ENCODE measurements around the gene HCRTR1. TPM values are rescaled to one million over a fixed set of nuclear protein-coding genes. Genes with fewer than 3 reads are reported as not detected.

Gene HCRTR1
- total RNA-seq, 1 donor from 2014 or later: 0.53 TPM

DNA sequence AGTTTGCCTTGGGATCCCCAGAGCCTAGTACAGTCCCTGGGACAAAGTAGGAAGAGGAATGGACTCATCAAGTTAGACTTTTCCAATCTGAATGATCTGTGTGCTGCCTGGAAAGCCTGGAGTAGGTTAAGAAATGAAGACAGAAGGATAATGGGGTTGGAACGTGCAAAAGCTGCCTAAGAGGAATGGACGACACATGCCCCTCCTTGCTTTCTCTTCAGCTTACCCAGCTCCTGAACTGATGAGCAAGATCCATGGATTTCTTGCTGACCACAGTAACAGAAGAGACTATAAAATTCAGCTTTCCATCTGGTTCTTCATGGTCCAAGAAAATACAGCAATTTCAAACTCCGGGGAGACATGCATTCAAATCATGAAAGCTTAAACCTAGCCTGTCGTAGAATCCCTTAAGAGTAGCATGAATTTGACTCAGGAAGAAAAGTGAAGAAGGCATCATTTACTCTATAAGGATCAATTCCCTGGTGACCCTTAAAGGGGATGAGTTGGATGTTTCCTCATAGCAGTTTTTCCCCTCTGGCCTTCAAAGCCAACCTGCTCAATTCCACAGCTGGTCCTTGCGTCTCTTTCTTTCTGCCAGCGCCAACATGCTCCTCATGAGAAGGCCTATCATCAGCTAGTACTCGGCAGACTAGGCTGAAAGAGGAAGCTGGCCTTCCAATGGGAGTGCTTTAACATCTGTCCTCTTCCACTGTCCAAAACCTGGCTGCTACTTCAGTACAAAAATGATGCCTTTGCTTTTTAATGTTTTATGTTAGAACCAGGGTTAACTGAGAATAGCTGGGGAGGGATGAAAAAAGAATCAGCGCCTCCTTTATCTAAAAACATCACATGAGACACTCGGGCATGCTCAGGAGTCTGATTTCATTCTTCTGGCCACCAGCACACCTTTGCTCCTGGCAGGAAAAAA, 32.9 kb downstream of the HCRTR1 start:
- DNase-seq (ENCODE audit: low read depth, low spot score): no peak

DNA sequence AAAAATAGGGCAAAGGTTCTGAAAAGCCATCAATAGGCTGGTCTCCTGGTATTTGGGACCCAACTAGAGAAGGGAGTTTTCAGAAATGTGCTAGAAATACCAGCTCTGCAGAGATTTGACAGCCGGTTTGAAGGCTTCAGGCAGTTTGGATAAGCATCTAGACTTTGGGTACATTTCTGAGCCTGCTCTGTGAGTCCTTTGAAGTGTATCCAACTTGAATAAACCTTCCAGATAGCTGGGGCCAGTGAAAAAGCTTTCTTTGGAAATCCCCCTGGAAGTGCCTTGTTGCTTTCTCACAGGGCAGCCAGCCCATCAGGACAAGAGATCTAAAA, 33.6 kb downstream of the HCRTR1 start:
- no peak for DNase-seq (ENCODE audit: low read depth, low spot score)

DNA sequence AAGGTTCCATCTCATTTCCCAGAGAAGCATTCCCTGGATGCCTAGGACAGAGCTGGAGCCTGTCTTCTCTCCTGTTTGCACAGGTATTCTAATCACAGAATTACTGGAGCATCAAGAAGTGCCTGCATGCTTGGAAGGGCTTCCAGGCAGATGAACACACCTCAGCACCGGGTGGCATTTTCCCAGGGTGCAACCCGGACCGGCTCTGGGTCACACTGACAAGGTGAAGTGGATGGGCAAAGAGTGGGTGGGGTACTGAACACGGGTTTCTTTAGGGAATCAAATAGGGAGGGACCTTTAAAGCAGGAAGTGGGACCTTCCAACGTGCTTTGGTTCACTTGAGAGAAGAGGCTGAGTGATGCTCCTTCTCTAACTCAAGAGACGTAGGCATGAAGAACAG, 34.3 kb downstream of the HCRTR1 start:
- DNase-seq (ENCODE audit: low read depth, low spot score): no peak

DNA sequence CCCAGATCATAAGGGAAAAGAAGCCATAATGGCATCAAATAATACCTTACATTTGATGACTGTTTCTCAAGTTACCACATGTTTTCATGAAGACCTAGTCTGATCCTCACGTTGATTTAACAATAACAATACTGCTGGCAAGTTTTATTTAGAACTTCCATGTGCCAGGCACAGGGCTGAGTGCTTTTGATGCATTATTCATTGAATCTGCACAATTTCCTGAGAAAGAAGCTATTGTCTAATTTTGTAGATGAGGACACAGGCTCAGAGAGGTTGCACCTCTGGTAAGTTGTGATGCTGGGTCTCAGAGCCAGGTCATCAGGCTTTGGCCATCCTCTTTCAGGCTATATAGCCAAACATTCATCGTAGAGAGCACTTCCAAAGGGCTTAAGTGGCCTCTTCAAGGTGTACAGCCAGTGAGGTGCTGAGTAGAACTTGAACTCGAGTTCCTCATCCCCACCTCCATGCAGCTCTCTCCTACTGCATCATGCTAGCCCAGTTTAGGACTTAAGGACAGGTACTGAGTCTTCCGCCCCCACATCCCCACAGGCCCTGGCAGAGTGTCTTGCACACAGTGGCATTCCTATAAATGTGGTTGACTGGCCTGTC, 35.5 kb downstream of the HCRTR1 start:
- DNase-seq (ENCODE audit: low read depth, low spot score): no peak

GRCh38 chr1:31653717-31654473, 36.4 kb downstream of the HCRTR1 start:
- DNase-seq (ENCODE audit: low read depth, low spot score): no peak

GRCh38 chr1:31654474-31654776, 36.9 kb downstream of the HCRTR1 start:
- DNase-seq (ENCODE audit: low read depth, low spot score): no peak

DNA sequence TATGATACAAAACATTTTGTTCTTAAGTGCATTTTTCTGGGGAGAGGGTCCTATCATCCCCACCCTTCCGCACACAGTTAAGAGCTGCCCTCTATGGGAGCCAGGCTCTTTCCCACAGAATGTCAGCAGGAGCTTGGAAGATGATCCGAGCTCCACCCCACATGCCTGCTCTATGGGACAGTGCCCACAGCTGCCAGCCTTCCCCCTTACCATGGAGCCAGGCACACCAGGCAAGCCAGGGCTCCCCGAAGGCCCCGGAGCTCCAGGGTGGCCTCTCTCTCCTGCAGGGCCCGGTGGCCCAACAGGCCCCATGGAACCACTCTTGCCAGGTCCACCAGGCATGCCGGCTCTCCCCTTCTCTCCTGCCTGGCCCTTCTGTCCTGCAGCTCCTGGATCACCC, 37.6 kb downstream of the HCRTR1 start:
- no peak for DNase-seq (ENCODE audit: low read depth, low spot score)

GRCh38 chr1:31655756-31656155, 38.3 kb downstream of the HCRTR1 start:
- DNase-seq (ENCODE audit: low read depth, low spot score): no peak

DNA sequence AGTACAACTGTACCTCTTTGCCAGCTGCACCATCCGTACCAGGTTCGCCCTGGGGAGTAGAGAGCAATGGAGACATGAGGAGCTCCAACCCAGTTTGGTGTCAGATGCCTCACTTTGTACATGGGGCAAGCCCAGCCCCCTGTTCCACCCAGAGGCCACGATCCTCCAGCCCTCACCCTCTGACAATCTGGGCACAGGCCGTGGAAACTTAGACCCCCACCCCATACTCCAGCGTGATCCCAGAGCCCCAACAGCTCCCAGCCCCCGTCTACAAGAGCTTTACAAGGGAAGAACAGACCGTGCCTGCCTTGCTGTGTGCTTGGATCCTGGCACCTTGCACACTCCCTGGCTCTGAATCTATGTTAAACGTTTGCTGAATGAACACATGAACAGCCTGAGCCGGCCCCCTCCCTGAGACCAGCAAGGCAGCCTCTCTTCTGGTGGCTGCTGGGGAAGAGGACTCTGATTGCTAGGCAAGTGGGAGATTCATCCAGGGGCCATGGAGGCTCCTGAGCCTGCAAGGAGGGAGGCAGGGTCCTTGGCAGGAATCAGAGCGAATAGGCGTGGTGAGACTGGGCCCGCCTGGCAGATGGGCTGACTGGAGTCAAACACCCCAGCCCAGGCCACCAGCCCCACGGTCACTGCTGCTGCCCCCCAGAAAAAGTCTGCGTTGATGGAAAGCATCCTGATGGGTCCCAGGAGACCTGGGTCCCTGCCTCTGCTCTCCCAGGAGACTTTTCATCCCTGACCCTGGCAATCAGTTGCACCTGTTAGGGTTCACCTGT, 39.7 kb downstream of the HCRTR1 start:
- no peak for DNase-seq (ENCODE audit: low read depth, low spot score)

DNA sequence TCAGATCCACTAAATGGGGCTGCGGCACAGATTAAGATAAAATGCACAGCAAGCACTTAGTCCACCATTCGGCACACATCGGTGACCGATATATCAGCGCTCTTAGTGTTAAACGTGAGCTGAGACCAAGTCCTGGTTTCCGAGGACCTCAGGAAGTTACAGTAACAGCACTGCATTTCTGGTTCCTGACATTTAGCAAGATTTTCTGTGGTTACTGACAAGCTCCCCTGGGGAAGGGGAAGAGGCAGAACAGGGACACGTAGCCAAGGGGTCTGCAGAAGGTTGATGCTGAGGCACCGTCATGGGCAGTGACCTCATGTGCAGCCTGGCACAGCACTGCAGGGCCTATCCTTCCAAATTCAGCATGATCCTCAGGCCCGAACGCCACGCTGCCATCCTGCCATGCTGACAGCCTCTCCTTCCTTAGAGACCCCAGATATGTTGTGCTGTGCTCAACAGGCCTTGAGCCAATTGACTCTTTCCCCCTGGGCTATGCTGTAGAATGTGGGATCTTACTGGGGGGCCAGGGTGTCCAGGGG, 40.6 kb downstream of the HCRTR1 start:
- DNase-seq (ENCODE audit: low read depth, low spot score): no peak

GRCh38 chr1:31658721-31659120, 41.2 kb downstream of the HCRTR1 start:
- no peak for DNase-seq (ENCODE audit: low read depth, low spot score)

DNA sequence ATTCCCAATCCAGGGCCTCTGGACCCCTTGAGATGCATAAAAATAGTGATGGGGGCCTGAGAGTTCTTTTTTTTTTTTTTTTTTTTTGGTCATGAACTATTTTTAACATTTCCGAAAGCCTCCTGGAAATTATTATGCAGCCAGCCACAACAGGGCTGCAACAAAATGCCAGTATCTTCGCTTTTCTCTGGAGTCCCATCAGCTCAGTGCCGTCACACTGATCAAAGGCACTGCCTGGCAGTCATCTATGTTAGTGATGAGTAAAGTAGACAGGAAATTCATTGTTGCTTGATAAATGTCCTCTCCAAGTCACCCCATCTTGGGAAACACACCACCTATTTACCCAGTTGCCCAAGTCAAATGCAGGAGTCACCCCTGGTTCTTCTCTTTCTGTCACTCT, 42.4 kb downstream of the HCRTR1 start:
- no peak for DNase-seq (ENCODE audit: low read depth, low spot score)

DNA sequence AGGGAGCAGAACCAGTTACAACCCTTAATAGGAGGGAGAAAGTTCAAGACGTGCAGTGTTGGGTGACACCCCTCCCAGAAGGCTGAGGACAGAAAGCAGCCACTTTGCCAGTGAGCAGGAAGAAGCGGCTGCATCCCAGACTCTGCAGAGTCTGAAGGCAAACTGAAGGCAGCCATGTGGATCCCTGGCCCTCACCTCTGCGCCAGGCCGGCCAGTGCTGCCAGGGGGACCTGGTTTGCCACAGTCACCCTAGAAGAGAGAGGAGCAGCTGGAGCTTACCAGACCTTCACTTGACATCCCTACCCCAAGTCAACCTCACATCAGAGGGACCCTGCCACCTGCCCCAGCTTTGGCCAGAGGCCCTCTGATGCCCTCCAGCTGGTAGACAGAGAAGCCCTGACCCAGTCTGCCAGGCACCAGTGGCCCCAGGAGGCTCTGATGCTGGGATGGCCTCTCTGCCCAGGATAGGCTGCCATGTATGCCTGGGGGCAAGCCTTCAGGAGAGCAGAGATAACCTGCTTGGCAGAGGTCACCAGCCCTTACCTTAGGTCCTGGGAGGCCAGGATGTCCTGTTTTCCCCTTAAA, 43.5 kb downstream of the HCRTR1 start:
- no peak for DNase-seq (ENCODE audit: low read depth, low spot score)

DNA sequence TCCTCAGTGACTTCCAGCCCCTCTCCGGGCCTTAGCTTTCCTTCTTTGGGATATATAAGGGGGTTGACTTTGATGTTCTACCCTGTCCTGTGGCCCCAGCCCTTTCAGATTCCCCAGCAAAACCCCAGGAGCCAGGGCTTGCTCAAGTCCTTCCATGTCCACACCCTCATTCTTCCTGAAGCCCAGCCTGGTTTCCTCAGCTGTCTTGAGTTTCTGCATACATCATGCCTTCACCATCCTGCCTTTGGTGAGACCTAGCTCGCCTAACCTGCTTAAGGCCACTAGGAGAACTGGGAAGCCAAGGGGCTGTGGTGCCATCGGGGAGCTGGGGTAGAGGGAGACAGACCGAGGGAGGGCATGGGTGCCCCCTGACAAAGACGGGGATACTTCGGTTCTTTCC, 44.4 kb downstream of the HCRTR1 start:
- DNase-seq (ENCODE audit: low read depth, low spot score): no peak

GRCh38 chr1:31662463-31662862, 45.0 kb downstream of the HCRTR1 start:
- no peak for DNase-seq (ENCODE audit: low read depth, low spot score)

- no peak for DNase-seq (ENCODE audit: low read depth, low spot score)
Measured at GRCh38 chr1:31663622-31664452, 46.3 kb downstream of the HCRTR1 start.

GRCh38 chr1:31664528-31664927, 47.0 kb downstream of the HCRTR1 start:
- no peak for DNase-seq (ENCODE audit: low read depth, low spot score)

GRCh38 chr1:31665234-31665878, 47.9 kb downstream of the HCRTR1 start:
- no peak for DNase-seq (ENCODE audit: low read depth, low spot score)

DNA sequence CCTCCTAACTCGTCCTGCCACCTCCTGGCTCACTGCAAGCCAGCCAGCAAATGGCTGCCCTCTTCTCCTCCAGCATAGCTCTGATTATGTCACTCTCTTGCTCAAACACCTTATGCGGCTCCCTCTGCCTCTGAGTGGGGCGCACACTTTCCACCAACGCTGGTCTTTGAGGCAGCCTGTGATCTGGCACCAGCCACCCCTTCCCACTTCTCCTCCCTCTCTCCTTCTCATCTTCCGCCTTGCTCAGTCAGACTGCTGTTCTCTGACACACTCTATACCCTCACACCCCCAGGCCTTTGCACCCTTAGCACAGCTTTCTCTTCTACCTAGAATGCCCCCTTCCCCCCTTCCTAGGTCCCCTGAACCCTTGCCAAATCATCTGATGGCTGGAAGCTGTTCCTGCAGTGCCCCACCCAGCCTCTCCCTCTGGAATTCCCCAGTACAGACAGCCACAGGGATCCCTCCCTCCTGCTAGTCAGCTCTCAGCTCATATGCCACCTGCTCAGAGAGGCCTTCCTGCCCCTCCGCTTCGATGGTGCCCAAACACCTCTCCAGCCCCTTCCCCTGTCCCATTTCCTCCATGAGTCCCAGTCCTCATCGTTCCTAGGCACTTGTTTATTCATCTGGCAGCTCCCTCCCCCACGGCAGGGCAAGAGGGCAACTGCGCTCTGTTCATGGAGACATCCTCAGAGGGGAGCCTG, 48.9 kb downstream of the HCRTR1 start:
- DNase-seq (ENCODE audit: low read depth, low spot score): no peak

All from pulmonary artery endothelial cell (primary cell).